ENCODE measurements around the gene RPAIN. TPM values are rescaled to one million over a fixed set of nuclear protein-coding genes. Genes with fewer than 3 reads are reported as not detected.
"Not testable (repeated sequence)": the region's sequence is repeated elsewhere in the genome, so short reads cannot be mapped to it uniquely, and the experiment has no call there.

RPAIN gene
- total RNA-seq, 1 donor from 2014 or later = 30.0 TPM

DNA sequence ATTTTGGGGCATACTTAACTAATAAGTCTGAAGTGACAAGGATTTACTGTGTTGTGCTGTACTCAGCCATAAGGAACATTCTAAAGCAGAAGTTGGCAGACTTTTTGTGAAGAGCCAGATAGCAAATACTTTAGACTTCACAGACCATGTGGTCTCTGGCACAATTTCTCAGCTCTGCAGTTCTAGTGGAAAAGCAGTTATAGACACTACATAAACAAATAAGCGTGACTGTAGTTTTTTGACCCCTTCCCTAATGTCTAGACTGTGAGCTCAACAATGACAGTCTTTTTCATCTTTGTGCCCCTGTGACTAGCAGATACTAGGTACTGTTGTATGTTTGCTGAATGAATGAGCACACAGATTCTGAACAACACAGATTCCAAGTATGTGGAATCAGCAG lies 4.9 kb downstream of the RPAIN start:
- no peak for DNase-seq (ENCODE audit: low spot score)
- intact Hi-C loops (cut with DNase I) = no loop called here

GRCh38 chr17:5425826-5426225 lies 5.8 kb downstream of the RPAIN start:
- intact Hi-C loops (cut with DNase I) = no loop called here
- DNase-seq (ENCODE audit: low spot score) = no peak

DNA sequence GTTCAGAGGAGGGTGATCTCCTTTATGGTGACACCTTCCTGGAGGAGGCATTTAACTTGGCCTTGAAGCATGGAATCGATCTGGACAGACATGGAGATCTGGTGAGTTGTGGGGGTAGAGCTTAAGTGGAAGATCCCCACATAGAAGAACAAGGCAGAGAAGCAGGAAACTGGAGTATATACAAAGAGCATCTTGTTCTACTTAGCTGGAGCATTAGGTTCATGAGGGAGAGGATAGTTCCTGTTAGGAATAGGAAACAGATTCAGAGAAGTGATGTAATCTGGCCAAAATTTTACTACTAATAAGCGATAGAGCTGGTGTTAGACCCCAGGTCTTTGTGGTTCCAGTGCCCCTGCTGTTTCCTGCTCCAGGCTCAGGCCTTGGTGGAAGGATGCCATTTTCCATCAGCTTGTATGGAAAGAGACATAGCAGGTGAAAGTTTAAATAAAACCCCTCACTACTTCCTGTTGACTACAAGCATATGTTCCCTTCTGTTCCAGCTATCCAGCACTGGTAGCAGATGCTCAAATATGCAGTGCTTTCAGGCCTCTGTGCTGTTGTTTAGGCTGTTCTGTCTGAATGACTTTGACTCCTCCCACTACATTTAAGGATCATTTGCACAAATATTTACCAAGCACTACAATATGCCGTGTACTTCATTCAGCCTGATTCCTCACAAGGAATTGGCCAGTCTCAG lies 9.4 kb downstream of the RPAIN start:
- intact Hi-C loops (cut with DNase I) = no loop called here

DNA sequence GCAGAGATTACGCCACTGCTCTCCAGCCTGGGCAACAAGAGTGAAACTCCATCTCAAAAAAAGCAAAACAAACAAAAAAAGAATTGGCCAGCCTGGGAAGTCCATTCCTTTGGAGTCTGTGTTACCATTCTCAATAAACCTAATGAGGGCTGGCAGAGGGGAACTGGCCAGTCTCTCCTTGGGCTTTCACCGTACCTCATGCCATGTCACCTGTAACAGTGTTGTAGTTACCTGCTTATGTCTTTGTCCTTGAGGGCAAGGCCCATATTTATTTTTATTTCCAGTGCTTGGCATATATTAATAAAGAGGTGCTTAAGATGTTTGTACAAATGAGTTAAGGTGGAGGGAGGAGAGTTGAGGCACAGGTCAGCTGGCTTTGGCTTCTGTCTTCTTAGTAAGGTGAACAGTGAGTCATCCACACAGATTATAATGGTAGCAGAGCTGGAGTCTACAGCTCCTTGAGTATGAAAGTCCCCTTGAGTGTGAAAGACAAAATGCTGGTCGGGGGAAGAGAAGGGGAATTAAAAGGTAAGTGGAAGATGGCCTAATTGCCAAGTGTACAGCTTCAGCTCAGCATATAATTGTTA lies 10.5 kb downstream of the RPAIN start:
- intact Hi-C loops (cut with DNase I) = loop anchor here (10.0 kb wide), 1 partner anchor 186 kb away; no protein-coding TSS in a partner anchor
- no peak for DNase-seq (ENCODE audit: low spot score)

More for the DNA sequence above, 9.4 kb downstream of the RPAIN start:
- no peak for DNase-seq (ENCODE audit: low spot score)

DNA sequence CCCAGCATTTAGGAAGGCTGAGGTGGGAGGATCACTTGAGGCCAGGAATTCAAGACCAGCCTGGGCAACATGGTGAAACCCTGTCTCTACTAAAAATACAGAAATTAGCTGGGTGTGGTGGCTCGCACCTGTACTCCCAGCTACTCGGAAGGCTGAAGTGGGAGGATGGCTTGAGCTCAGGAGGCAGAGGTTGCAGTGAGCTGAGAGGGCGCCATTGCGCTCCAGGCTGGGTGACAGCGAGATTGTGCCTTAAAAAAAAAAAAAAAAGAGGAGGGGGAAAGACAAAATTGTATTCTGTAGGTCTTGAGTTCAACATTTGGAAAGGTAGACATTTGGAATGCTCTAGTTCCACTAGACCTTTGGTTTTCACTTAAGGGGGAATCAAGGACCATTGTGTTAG lies 11.3 kb downstream of the RPAIN start:
- intact Hi-C loops (cut with DNase I) = loop anchor here (10.0 kb wide), 1 partner anchor 186 kb away; no protein-coding TSS in a partner anchor
- DNase-seq (ENCODE audit: low spot score) = not testable (repeated sequence)

DNA sequence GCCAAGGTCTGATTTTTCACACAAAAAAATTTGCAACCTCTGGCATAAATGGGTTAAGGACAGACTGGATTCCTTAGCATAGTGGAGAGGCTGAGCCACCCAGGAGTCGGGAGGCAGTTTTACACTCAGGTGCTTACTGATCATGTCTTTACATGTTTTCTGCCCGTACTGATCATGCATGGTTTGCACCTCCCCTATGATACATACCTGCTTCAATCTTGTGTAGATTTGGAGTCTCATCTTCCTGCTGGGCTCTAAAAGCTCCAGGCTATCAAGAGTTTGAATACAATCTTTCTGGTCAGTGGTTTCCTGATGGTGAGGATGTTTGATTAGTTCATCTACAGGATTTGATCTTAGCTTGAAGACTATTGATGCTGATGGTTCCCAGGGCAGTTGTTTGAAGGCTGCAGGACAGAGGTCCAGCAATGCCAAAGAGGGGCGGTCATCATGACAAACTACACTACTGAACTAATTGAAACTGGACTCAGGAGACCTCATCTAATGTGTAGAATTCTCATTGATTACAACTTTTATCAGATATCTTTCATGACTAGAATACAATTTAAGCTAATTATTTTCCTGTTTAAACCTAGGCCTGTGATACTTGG lies 12.1 kb downstream of the RPAIN start:
- intact Hi-C loops (cut with DNase I) = loop anchor here (10.0 kb wide), 1 partner anchor 187 kb away; no protein-coding TSS in a partner anchor
- no peak for DNase-seq (ENCODE audit: low spot score)

DNA sequence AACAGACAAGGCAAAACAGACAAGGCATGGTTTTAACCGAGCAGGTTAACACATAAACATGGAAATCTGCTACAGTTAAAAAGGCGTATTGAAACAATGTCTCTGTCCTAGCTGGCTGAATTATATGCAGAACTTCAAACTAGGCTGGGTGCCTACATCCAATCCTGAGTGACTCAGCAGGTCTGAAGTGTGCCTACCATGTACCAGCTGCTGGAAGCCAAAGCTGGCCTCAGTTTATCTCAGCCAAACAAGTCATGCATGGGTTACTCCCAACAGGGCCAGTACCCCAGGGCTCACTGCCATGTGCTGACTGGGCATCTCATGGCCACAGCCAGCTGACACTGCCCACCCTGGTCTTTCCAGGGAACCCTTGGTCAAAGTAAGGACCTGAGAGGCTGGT lies 15.0 kb downstream of the RPAIN start:
- no peak for DNase-seq (ENCODE audit: low spot score)
- intact Hi-C loops (cut with DNase I) = loop anchor here (10.0 kb wide), 1 partner anchor 190 kb away; no protein-coding TSS in a partner anchor

DNA sequence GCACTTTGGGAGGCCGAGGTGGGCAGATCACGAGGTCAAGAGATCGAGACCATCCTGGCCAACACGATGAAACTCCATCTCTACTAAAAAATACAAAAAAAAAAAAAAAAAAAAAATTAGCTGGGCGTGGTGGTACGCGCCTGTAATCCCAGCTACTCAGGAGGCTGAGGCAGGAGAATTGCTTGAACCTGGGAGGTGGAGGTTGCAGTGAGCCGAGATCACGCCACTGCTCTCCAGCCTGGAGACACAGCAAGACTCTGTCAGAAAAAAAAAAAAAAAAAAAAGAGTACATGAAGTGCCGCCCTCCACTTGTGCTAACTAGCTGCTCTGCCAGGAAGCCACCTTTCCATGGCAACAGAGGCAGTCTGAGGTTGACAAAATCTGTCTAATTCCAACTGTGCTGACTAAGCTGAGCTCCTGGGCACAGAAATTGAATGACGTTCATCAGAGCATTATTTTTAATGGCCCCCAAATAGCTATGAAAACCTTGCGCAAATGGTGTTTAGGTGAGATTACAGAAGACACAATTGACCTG lies 15.9 kb downstream of the RPAIN start:
- intact Hi-C loops (cut with DNase I) = loop anchor here (10.0 kb wide), 1 partner anchor 191 kb away; no protein-coding TSS in a partner anchor
- not testable (repeated sequence) for DNase-seq (ENCODE audit: low spot score)

DNA sequence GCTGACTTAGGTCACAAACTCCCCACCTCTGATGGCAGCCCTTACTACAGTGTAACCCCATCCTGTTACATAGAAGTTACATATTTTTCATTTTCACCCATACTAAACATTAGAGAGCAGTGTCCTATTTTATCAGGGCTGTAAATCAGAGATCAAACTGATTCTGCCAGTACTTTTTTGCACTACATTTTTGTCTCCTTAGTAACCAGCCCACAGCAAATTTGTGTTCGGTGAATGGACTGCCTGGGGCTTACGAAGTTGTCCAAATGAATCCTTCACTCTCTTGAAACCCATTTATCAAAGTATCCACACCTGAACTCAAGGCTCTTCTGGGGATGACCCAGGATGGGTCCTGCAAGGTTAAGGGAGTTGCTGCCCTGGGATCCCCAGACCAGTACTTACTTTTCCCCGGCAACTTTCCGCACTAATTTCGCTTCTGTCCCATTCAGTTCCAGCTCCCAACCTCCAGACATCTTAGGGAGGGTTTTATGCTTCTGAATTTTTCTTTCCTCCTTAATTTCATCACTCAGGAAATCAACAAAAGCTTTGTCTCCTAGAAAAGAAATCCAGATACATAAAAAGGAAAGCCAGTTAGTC lies 17.8 kb downstream of the RPAIN start:
- DNase-seq (ENCODE audit: low spot score) = no peak
- intact Hi-C loops (cut with DNase I) = loop anchor here (10.0 kb wide), 1 partner anchor 193 kb away; no protein-coding TSS in a partner anchor

- intact Hi-C loops (cut with DNase I) = loop anchor here (1.0 to 10.0 kb wide), 3 partner anchors 18 to 194 kb away; partner anchors contain the start of gene DHX33
These were observed 18.9 kb downstream of the RPAIN start, which contains the start of gene C1QBP for GRCh38 chr17:5438716-5439445. Gene C1QBP (minus strand): TSS chr17:5439155. CDS start chr17:5439073, 82 bp downstream.

GRCh38 chr17:5439446-5439764 lies 19.4 kb downstream of the RPAIN start:
- DNase-seq (ENCODE audit: low spot score) = no peak
- intact Hi-C loops (cut with DNase I) = loop anchor here (1.0 to 10.0 kb wide), 3 partner anchors 18 to 195 kb away; partner anchors contain the start of gene DHX33

More at GRCh38 chr17:5438716-5439445, 18.9 kb downstream of the RPAIN start, which contains the start of gene C1QBP:
- peak; percentile 95 for DNase-seq (ENCODE audit: low spot score)

DNA sequence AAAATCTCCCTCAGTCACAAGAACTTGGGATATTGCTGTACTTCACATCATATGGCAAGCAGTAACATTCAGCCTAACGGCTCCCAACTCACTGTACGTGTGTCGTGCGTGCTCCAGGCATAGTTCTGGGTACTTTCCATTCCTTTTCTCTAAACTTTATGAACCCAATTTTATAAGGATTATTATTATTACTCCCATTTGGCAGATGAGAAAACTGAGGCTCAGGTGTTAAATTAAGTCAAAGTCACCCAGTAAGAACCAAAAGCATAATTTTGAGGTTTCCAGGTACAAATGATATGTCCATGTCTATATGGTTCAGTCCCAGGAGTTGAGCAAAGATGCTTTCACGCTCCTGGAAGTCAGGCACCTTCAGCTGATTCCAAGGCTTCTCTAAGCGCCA lies 23.7 kb downstream of the RPAIN start:
- intact Hi-C loops (cut with DNase I) = no loop called here
- no peak for DNase-seq (ENCODE audit: low spot score)

- intact Hi-C loops (cut with DNase I) = no loop called here
- DNase-seq (ENCODE audit: low spot score) = no peak
These were observed 24.2 kb downstream of the RPAIN start for GRCh38 chr17:5444209-5444608.

DNA sequence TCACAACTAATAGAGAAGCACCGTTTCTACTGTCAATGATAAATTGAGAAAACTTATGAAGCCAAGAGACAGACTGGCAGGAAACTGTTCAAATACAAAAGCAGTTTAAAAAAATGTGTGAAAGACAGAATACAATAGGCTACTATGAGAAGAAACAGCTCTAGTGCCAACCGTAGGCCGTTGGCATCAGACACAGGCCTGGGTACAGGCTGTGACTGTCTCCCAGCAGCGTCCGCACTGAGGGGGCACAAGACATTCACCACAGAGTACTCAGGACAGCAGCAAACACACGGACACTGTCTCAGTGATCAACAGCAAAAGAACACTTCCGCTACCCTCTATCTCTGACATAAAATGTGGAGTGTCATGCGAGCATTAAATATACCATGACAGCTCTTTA lies 26.8 kb downstream of the RPAIN start:
- DNase-seq (ENCODE audit: low spot score) = no peak
- intact Hi-C loops (cut with DNase I) = no loop called here

DNA sequence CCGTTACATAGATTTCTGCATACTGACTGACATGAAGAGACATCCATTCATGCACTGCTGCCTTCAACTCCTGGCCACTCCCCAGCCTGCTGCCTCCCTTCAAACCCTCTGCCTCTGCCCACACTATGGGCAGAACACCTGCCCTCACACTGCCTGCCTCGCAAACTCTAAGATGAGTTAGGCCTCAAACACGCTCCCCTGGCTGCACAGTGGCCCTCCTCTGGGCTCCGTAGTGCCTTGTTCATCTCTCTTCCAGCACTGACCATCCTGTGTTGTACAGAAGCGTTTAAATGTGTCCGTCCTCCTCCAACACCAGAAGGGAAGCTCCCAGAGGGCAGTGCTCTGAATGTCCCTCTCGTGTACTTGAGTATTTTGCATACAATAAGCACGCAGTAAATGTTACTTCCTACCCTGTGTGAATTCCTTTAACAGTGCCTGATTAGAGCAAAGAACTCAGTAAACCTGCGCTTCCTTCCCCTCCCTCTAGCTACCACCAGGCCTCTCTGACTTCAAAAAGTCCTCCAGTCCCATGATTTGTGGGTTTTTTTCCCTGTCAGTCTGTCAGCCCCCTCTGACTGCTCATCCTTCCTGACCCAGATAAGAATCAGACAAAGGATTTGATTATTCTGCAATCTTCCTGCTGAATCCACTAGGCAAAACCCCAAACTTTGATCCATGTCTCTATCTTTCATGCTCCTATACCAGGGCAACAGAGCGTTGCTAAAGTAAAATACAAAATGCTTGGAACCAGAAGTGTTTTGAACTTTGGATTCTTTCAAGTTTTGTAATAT lies 44.9 kb downstream of the RPAIN start:
- intact Hi-C loops (cut with DNase I) = no loop called here
- no peak for DNase-seq (ENCODE audit: low spot score)

- no peak for DNase-seq (ENCODE audit: low spot score)
- intact Hi-C loops (cut with DNase I) = no loop called here
These were observed 46.3 kb downstream of the RPAIN start for GRCh38 chr17:5466295-5466694.

GRCh38 chr17:5467416-5467815 lies 47.4 kb downstream of the RPAIN start:
- no peak for DNase-seq (ENCODE audit: low spot score)
- intact Hi-C loops (cut with DNase I) = no loop called here

DNA sequence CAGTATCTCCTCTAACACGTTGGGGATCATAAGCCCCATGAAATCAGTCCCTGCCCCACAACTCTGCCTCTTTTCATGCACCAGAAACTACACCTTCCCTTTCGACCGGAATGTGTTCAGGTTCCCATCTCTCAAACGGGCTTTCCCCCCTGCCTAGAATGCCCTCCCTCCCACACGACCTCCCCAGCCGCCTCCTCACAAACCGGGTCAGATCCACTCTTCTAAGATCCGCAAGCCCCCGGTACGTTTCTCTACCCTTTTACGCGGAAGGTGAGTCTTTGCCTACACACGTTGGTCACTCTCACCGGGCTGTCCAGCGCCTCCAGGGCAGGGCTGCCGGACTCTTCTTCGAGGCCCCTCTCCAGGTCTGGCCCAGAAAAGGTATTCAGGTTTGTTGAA lies 48.1 kb downstream of the RPAIN start:
- intact Hi-C loops (cut with DNase I) = loop anchor here (1.0 to 2.0 kb wide), 2 partner anchors 19 to 29 kb away; partner anchors contain the start of genes C1QBP, DERL2 and MIS12
- DNase-seq (ENCODE audit: low spot score) = no peak

All from cardiac septum (tissue), 1 donor.